Right cardiac atrium (tissue), 5 donors: ENCODE results near the gene AXIN1. TPM values are rescaled to one million over a fixed set of nuclear protein-coding genes. Genes with fewer than 3 reads are reported as not detected.
"Not testable (repeated sequence)": the region's sequence is repeated elsewhere in the genome, so short reads cannot be mapped to it uniquely, and the experiment has no call there.

ENCODE experiments used
- ATAC-seq, 2 donors: fragments of 200-7000 bp; cut with Tn5 transposase; one replicate each; pipeline versions ENCODE4 v1.8.0 to v1.9.1; 2020; ENCODE audit warnings: moderate library complexity in 2 of 2, mild to moderate bottlenecking in 1 of 2
- DNase-seq, 3 donors: peaks; one replicate each; pipeline ENCODE4 v3.0.0-alpha.2; 2020
- H3K27ac ChIP-seq: one replicate; pipeline ENCODE4 v1.5.1; 2013; ENCODE audit warnings: mild to moderate bottlenecking, low read length, control low read depth, moderate library complexity
- H3K27me3 ChIP-seq: one replicate; pipeline ENCODE4 v1.6.1; 2013; ENCODE audit not compliant: control insufficient read depth, insufficient read depth
- H3K4me1 ChIP-seq: one replicate; pipeline ENCODE4 v1.6.1; 2013; ENCODE audit warnings: low read length; ENCODE audit not compliant: control insufficient read depth, insufficient read depth
- H3K4me3 ChIP-seq: one replicate; pipeline ENCODE4 v1.5.1; 2013; ENCODE audit warnings: low read length, control low read depth
- H3K9me3 ChIP-seq: one replicate; pipeline ENCODE4 v1.6.1; 2013; ENCODE audit warnings: low read length; ENCODE audit not compliant: control insufficient read depth
- WGBS: extraction: QIAGEN DNeasy Blood & Tissue Kit; methylation state at CpG from one replicate; pipeline ENCODE4 v1.1.7; 2013; 5-methylcytosine and 5-hydroxymethylcytosine counted together
- intact Hi-C, 4 donors: fragments of 100-400 bp; cut with DNase I; formaldehyde crosslinking; loops; one replicate each; pipeline versions ENCODE4 v1.11.0 to v1.14.0; 2022 to 2023
- polyA plus RNA-seq: library from polyadenylated mRNA; stranded (reverse); fragments of 200-250 nt; gene quantifications from one replicate; pipeline ENCODE4 v1.2.3, GENCODE V29; 2013
- total RNA-seq, 4 donors: library from RNA; stranded (reverse); fragmentation: NEBNext Ultra II Directional; extraction: Animal tissue kit (Norgen Biotek cat#: 25700); gene quantifications; one replicate each; pipeline ENCODE4 v1.2.1, GENCODE V29; 2021
- donor health status: healthy with polysubstance abuse.
- donor health status: DM: no; HTN: yes; CAD: no.
- donor health status: DM: no; HTN: no; CAD: no.
- donor health status: DM: no; HTN: yes; CAD: no; lungs with severe emphysema.
- donor health status: DM: yes; HTN: yes; CAD: no.

AXIN1 gene
- total and polyA plus RNA-seq, 5 donors: 8.4 to 12.2 (median 10.2) TPM

DNA sequence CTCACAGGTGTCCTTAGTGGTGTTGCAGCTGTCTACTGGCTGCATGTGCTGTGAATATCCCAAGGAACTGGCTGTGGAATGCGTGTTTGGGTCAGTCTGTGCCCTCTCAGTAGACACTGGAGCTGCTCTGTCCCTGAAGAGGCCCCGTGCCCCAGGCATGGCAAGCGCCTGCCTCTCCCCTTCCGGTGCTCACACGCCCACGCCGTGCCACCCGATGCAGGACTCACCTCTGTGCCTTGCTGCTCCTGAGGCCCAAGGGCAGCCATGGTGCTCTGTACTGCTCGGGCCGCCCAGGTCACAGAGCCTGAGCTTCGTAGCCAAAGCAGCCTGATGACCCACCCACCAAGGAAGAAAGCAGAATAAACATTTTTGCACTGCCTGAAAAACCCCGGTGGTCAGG lies 86.8 kb downstream of the AXIN1 start:
- Histone ChIP-seq H3K27me3 (no peaks in the 10 kb centered on the region), H3K9me3 (no peaks in the 10 kb centered on the region), H3K4me3 (no peak overlapping the region), H3K4me1 (no peaks in the 10 kb centered on the region), H3K27ac (no peak overlapping the region)
- ATAC-seq: peak; percentile 3 to 14
- peak in 2 of 3 donors; percentile 54 to 63 for DNase-seq
- WGBS: 63% methylated on average over 12 of the region's 12 CpGs
- intact Hi-C loops: no loop called here

GRCh38 chr16:265002-265529 lies 87.5 kb downstream of the AXIN1 start:
- Histone ChIP-seq H3K4me3 (no peak overlapping the region), H3K4me1 (no peaks in the 10 kb centered on the region), H3K9me3 (no peaks in the 10 kb centered on the region), H3K27me3 (no peaks in the 10 kb centered on the region), H3K27ac (no peak overlapping the region)
- WGBS: 89% methylated on average over 14 of the region's 14 CpGs
- intact Hi-C loops: no loop called here
- peak in 2 of 3 donors; percentile 33 to 45 for DNase-seq
- no peak for ATAC-seq

- 90% methylated on average over 23 of the region's 23 CpGs for WGBS
Measured at GRCh38 chr16:264440-264951, 88.0 kb downstream of the AXIN1 start.

DNA sequence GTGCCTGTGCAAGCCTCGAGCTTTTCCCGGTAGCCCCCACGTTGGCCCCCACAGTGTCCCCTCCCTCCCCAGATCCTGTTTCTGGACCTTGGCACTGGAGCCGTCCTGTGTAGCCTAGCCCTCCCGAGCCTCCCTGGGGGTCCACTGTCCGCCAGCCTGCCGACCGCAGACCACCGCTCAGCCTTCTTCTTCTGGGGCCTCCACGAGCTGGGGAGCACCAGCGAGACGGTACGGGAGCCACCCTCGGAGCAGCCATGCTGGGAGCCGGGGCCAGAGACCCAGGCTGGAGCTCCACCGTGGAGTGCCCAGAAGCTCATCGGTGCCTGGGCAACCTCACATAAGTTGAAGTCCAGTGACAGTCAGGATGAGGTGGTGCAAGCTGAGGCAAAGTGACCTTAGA lies 88.6 kb downstream of the AXIN1 start:
- Histone ChIP-seq H3K27ac (no peak overlapping the region), H3K9me3 (no peaks in the 10 kb centered on the region), H3K27me3 (no peaks in the 10 kb centered on the region), H3K4me3 (no peak overlapping the region), H3K4me1 (no peaks in the 10 kb centered on the region)
- intact Hi-C loops: no loop called here
- DNase-seq (peak in 2 of 3 donors; percentile 26 to 49), ATAC-seq (no peak)
- whole genome bisulfite sequencing: 92% methylated on average over 17 of the region's 17 CpGs

More at GRCh38 chr16:264440-264951, 88.0 kb downstream of the AXIN1 start:
- H3K4me3 ChIP-seq: no peak overlapping the region
- ATAC-seq: no peak
- H3K4me1 ChIP-seq: no peaks in the 10 kb centered on the region
- no peak overlapping the region for H3K27ac ChIP-seq
- peak in 2 of 3 donors; percentile 46 to 55 for DNase-seq
- no peaks in the 10 kb centered on the region for H3K9me3 ChIP-seq
- intact Hi-C loops: no loop called here
- H3K27me3 ChIP-seq: no peaks in the 10 kb centered on the region

- H3K27ac ChIP-seq: no peak overlapping the region
- intact Hi-C loops: no loop called here
- no peaks in the 10 kb centered on the region for H3K9me3 ChIP-seq
- no peaks in the 10 kb centered on the region for H3K27me3 ChIP-seq
- no peak overlapping the region for H3K4me3 ChIP-seq
- DNase-seq (peak in 2 of 3 donors; percentile 35 to 55), ATAC-seq (no peak)
- 94% methylated on average over 35 of the region's 35 CpGs for WGBS
- H3K4me1 ChIP-seq: no peaks in the 10 kb centered on the region
Measured at GRCh38 chr16:263182-263774, 89.2 kb downstream of the AXIN1 start.

DNA sequence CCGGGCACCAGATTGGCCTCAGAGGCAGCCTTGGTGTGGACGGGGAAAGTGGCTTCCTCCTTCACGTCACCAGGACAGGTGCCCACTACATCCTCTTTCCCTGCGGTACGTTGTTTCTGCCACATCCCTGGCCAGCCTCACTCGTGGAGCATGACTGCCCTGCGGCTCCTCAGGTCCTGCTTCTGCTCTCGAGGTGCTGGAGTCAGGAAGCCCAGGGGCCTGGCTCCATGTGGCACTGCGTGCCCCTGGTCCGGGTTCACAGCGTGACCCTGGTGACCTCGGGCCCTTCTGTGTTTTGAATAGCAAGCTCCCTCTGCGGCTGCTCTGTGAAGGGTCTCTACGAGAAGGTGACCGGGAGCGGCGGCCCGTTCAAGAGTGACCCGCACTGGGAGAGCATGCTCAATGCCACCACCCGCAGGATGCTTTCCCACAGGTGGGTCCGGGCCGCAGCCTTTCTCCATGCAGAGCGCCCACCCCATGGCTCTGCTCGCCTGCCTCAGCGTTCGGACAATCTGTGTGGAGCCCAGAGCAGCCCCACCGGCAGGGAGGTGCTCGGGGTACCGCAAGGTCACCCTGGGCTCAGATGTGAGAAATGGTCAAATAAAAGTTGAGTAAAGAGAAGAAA lies 90.3 kb downstream of the AXIN1 start:
- DNase-seq: peak in 2 of 3 donors; percentile 34 to 59
- no peaks in the 10 kb centered on the region for H3K9me3 ChIP-seq
- intact Hi-C loops: no loop called here
- H3K27me3 ChIP-seq: no peaks in the 10 kb centered on the region
- no peak overlapping the region for H3K27ac ChIP-seq
- H3K4me1 ChIP-seq: no peaks in the 10 kb centered on the region
- no peak overlapping the region for H3K4me3 ChIP-seq
- WGBS: 92% methylated on average over 29 of the region's 29 CpGs
- ATAC-seq: no peak

GRCh38 chr16:261031-261691 lies 91.4 kb downstream of the AXIN1 start:
- H3K27me3 ChIP-seq: no peaks in the 10 kb centered on the region
- 73% methylated on average over 28 of the region's 28 CpGs for WGBS
- intact Hi-C loops: no loop called here
- no peak overlapping the region for H3K27ac ChIP-seq
- DNase-seq (peak in 2 of 3 donors; percentile 65 to 76), ATAC-seq (peak; percentile 30 to 42)
- H3K4me1 ChIP-seq: no peaks in the 10 kb centered on the region
- H3K4me3 ChIP-seq: no peak overlapping the region
- no peaks in the 10 kb centered on the region for H3K9me3 ChIP-seq

GRCh38 chr16:260326-260725 lies 92.2 kb downstream of the AXIN1 start:
- Histone ChIP-seq H3K4me3 (no peak overlapping the region), H3K27me3 (no peaks in the 10 kb centered on the region), H3K27ac (no peak overlapping the region), H3K9me3 (no peaks in the 10 kb centered on the region), H3K4me1 (no peaks in the 10 kb centered on the region)
- 94% methylated on average over 19 of the region's 19 CpGs for WGBS
- ATAC-seq (no peak), DNase-seq (peak in 2 of 3 donors; percentile 30 to 41)
- intact Hi-C loops: no loop called here

- DNase-seq (peak in 2 of 3 donors; percentile 16 to 48), ATAC-seq (no peak)
- 93% methylated on average over 13 of the region's 13 CpGs for WGBS
- H3K9me3 ChIP-seq: no peaks in the 10 kb centered on the region
- no peaks in the 10 kb centered on the region for H3K4me1 ChIP-seq
- no peak overlapping the region for H3K4me3 ChIP-seq
- H3K27ac ChIP-seq: no peak overlapping the region
- H3K27me3 ChIP-seq: no peaks in the 10 kb centered on the region
- intact Hi-C loops: no loop called here
Measured at GRCh38 chr16:259814-260253, 92.7 kb downstream of the AXIN1 start.

GRCh38 chr16:259226-259625 lies 93.3 kb downstream of the AXIN1 start:
- no peak for ATAC-seq
- Histone ChIP-seq H3K4me3 (no peak overlapping the region), H3K9me3 (no peaks in the 10 kb centered on the region), H3K27me3 (no peaks in the 10 kb centered on the region), H3K27ac (no peak overlapping the region), H3K4me1 (no peaks in the 10 kb centered on the region)
- 78% methylated on average over 10 of the region's 10 CpGs for WGBS
- DNase-seq: no peak
- intact Hi-C loops: no loop called here

GRCh38 chr16:258091-258490 lies 94.4 kb downstream of the AXIN1 start:
- H3K4me1 ChIP-seq, H3K27ac ChIP-seq, H3K4me3 ChIP-seq, ATAC-seq, DNase-seq, intact Hi-C loops, H3K9me3 ChIP-seq, H3K27me3 ChIP-seq: not testable (repeated sequence)
- 91% methylated on average over 11 of the region's 13 CpGs for WGBS
